HG03135 (cell line): ENCODE measurements around the gene KEL.

Experiments used
- ATAC-seq: cut with Tn5 transposase; IDR thresholded peaks from one replicate; pipeline ENCODE4 v1.9.1; 2021; ENCODE audit warnings: mild to moderate bottlenecking, moderate library complexity; ENCODE audit not compliant: unreplicated experiment

Gene KEL

DNA sequence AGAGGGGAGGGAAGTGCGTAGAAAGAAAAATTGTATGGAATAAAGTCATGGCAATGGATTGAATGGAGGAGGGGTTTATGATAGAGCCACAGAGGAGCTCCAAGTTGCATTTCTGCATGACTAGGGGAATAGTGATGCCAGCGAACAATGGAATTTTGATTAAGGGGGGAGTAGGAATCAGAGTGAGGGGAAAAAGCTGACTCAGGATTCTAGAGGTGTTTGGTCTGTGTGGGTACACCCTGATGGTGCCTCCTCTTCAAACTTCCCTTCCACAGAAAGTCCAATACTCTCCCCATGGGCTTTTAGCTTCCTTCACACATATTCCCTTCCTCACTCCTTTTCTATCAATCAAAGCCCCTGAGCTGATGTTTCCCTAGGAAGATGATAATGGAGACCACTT, 1.8 kb upstream of the KEL start:
- no peak for ATAC-seq

DNA sequence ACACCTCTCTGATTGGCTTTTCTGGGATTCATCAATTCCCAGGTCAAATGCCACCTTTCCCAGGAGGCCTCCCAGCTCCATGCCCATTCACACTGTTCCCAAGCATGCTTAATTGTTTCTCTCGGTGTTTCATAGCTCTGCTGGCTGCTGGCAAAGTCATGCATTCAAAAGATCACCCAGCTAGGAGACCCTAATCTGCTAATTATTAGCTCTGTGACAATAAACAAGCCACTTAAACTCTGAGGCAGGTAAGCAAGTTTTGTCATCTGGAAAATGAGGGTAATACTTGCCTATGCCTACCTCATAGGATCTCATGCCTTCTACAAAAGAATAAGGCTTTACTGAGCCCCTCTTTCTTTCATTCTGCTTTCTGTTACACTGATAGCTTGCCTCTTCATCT, 828 bp upstream of the KEL start:
- ATAC-seq: no peak

DNA sequence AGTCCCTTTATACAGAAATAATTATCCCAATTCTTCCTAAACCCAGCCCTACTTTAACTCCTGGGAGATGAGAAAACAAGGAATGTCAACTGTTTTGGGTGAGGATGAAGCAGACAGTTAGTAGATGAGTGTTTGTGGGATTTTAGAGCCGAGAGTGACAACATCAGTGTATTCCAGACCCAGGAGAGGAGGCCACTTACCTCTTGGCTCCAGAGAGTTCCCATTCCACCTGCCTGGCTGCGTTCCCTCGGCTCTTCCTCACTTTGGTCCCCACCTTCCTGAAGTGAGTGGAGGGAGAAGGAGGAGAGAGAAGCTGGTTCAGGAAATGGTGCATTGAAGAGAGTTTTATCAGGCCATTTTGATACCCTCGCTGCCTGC, 579 bp downstream of the KEL start:
- ATAC-seq: no peak

DNA sequence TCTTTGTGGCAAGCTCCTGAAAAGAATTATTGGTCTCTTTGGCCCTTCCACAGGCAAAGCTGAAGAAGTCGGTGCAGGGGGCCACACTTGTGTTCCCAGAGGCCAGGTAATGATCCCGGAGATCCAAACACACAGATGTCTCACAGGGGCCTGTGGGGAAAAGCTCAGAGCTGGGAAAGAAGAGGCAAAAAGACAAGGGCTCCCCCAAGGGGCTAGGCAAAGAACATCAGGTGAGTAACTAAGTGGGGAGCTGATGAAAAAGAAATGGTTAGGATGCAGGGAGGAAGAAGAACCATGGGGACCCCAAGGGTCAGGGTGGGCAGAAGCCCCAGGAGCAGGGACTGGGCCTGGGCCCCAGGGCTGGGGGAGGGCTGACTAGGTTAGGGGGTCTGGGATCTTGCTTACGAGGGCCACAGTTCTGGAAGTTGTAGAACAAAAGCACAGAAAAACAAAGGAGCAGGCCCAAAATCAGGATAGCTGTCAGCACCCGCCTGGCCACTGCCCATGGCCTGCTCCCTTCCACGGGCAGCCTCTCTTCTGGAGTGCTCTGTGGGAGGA, 1.1 kb downstream of the KEL start:
- ATAC-seq: no peak

DNA sequence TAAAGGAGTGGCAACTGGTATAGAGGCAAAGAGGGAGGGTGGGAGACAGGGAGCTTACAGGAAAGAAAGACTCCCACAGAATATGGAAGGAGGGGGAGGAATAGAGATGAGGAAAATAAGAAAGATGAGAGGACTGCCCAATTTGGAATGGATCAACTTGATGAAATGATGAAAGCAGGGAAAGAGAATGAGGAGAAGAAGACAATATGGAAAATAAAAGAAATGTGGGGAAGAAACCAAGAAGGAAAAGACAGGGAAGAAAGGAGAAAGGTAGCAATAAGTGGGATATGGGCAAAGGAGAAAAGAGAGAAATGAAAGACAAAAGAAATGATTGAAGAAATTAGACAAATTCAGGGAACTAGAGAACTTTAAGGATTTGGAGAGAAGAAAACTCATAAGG, 3.0 kb downstream of the KEL start:
- ATAC-seq: no peak

DNA sequence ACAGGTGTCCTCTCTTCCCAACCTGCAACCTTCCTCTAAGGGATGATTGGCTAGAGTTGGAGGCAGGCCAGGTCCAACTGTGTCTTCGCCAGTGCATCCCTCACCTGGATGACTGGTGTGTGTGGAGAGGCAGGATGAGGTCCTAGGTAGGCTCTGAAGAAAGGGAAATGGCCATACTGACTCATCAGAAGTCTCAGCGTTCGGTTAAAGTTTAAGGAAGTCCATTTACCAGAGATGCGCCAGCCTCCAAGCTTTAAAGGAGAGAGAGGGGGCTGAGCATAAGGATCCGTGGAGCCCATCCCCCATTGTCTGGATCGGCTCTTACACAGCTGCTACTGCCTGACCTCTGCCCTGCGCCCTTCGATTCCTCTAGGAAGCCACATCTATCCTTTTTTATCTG, 4.4 kb downstream of the KEL start:
- ATAC-seq: no peak

DNA sequence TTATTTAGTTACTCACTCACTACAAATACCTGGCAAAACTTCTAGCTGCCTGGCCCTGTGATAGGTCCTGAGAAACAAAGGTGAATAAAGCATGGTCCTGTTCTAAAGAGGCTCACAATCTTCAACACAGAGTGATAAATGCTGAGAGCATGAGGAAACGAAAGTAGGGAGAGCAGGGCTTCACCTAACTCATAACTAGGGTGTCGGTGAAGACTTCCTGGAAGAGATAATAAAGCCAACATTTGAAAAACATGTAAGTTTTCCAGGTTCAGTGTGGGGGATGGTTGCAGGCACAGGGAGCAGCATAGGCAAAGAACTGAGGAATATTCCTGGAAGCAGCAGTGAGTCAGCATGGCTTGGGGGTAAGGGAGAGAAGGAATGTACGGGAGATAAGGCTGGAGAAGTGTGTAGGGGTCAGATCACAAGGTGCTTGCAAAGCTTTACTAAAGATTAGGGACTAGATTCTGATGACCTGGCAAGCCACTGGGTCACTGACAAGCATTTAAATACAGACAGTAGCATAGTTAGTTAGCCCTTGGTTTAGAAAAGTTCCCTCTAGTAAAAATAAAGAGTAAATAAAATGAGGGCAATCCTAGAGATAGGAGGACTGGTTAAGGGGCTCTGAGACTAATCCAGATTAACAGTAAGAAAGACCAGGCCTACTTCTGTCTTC, 5.1 kb downstream of the KEL start:
- ATAC-seq: no peak

DNA sequence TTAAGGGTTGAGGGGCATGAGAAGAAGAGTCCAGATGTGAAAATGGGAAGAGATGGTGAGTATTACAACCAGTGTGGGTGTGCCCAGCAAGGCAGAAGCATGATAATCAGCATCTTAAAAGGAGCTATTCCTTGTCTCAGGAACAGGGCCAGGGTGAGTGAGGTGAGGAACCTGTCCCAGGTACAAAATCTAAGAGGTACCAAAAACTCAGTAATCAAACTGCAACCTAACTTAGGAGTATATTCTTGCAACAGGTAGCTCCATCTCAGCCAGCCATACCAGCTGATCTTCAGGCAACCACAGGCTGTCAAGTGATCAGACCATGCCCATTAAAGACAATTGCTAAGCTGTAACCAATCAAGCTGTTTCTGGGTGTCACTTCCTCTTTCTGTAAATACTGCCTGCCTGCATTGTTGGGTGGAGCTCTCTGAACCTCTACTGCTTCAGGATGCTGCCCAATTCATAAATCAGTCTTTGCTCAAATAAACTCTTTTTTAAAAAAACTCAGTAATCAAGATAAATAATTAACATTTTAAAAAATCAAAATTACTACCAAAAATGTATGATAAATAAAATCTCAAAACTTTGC, 7.4 kb downstream of the KEL start:
- peak; percentile 79 for ATAC-seq

DNA sequence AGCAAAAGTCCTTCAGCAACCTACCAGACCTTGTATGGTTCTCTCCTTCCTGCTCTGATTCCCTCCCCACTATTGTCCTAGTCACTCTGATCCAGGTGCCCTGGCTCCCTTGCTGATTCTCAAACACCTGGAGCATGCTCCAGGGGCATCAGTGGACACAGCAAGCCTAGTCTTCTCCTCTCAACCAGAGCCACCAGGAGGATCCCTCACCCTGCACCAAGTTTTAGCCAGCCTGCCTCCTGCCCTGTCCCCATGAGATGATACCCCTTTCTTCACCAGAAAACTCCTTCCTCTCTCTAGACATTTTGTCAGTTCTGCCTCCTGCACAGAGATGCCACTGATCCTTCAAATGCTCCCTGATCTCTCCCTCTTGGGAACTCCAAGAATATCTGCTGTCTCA, 11.9 kb downstream of the KEL start:
- ATAC-seq: no peak

DNA sequence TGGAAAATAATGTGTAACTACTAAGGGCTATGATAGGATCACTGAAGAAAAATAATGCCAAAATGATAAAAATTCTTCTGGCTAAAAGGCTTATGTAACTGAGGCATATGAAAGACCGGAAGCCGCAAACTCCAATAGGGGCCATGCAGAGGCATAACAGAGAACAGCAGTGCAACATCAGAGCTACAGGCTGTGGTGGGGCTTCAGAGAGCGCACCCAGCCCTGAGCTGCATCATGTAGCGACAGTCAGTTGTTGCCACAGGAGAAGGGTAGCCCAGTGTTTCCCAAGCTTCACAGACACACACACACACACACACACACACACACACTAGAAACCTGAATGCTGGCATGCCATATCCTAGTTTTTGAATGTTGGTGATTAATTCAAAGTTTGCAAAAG, 13.6 kb downstream of the KEL start:
- no peak for ATAC-seq

DNA sequence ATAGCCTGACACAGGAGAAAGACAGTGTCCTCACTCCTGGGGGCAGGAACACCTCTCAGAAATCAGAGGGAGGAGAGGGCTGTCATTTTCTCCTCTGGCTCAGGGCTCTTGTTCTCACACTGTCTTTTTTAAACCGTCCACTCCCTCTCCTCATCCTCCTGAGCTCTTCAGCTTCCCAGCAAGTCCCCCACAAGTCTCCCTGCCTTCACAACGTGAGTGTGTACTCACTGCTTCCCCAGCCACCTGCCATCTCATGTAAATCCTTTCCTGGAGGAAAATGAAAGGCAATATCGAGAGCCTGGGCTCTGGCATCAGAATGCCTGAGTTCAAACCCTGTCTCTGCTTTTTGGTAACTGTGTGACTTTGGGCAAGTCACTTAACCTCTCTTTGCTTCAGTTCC, 17.2 kb downstream of the KEL start:
- no peak for ATAC-seq

DNA sequence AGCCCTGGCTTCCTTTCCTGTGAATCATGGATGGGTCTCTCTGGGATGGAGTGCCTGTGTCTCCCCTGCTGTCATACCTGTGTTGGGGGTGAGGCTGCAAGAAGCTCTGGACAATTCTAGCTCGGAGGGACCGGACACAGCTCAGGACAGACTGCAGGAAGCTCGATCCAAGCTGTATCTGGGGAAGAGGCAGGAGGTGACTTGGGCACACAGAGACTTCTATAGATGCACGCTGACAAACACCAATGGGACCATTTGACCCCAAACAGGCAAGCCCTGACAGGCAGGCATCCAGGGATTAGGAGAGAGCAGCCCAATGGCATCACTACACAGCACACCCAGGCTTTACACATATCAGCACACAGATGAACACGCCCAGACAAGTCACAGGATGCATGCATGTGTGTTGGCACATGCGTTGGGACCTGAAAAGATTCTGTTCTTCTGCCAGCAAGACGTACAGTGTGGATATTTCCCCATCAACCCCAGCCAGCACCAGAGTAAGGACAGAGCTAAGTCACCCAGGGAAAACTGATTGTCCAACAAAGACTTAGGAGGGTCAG, 18.4 kb downstream of the KEL start:
- no peak for ATAC-seq

DNA sequence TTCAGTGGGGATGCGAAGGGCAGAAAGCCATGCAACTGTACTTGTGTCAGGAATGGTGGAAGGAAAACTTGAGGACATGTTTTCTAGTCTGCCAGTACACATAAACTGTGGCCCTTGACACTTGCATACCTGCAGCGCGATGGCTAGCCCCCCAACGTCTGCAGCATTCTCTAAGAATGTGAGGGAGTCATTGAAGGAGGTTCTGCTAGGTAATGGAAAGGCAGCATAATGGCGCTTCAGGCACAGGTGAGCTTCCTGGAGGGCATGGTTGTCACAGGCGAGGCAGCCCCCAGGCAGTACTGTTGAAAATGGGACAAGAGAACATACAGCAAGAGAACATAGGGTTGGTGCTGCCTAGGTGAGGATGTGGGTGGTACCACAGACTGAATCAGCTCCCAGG, 19.4 kb downstream of the KEL start:
- ATAC-seq: no peak

DNA sequence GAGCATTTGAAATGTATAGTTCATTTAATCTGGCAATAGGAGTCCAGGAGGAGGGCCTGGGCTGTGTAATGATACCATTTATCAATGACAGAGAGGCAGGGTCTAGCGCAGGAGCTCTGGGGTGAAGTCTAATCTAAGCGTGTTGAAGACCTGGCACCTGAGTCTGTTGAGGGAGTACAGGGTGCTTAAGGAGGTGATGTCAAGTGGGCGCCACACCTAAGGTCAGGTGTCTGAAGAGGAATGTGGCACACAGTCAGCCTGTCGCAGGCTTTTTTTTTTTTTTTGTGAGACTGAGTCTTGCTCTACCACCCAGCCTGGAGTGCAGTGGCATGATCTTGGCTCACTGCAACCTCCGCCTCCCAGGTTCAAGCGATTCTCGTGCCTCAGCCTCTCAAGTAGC, 20.6 kb downstream of the KEL start:
- no peak for ATAC-seq

DNA sequence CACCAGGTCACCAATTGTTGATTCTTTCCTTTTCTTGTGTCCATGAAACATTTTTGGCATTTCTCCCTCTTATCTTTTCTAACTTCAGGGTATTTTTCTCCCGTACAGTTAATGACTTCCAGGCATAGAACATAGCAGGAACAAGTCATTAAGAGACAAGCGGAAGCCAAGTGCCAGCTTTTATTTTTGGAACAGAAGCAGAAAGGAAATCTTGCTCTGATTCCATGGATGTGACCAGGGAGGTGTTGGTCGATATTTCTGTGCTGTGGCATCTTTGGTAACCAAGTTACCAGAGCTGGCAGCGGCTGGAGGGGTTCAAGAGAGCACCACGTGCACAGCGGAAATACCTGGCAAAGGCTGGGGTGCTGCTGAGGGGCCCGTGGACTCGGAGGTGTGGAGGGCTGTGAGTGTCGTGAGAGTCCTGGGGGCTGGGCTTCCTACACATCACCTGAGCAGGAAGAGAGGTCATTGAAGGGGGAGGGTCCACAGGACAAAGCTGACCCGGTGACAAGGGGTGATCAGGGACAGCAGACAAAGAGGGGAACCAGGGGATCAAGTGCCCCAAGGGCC, 21.1 kb downstream of the KEL start:
- no peak for ATAC-seq

DNA sequence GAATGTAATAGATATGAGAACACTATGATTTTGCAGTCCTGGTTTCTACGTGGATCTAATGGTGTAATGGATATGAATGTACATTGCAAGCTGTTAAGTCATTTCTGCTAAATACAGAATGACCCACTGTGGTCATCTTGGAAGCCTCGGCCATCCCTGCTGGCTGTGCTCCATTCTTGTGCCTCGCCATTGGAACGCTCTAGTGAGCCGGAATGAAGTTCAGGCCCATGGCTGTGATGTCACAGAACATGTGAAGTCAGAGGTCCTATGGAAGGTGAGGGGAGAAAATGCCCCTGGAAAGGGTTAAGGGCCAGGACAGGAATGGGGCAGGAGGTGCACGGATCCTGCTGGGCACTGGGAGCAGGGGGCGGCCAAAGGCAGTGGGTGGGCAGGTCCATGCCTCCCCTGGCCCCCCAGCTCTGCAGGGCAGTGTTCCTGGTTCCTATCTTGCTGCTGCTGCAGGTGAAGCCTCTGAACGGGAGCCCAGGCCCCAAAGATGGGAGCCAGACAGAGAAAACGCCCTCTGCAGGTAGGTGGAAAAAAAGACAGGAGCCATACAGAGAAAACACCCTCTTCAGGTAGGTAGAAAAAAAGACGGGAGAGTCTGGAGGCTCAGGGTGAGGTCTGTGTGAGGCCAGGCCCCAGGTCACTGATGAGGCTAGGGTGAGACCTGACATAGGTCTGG, 22.8 kb downstream of the KEL start, which contains the start of gene LLCFC1:
Gene LLCFC1, plus strand, starts transcription at position 259 of the 685 bp plus-strand sequence. Its CDS starts 138 bp downstream, at position 397.
- ATAC-seq: no peak

DNA sequence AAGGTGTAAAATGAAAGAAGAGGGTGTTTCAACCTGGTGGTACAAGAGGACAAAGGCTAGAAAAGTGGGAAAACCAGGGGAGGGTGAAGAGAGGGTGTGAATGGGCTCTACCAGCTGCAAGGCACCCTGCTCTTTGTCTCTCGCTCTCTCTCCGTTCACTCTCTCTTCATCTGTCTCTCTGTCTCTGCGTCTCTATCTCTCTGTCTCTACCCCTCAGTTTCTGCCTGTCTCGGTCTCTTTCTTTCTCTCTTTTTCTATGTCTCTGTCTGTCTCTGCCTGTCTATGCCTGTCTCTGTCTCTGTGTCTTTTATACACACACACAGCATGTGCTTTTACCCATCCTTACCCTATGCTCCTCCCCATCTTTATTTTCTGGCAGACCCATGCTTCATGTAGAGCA, 23.6 kb downstream of the KEL start:
- no peak for ATAC-seq

DNA sequence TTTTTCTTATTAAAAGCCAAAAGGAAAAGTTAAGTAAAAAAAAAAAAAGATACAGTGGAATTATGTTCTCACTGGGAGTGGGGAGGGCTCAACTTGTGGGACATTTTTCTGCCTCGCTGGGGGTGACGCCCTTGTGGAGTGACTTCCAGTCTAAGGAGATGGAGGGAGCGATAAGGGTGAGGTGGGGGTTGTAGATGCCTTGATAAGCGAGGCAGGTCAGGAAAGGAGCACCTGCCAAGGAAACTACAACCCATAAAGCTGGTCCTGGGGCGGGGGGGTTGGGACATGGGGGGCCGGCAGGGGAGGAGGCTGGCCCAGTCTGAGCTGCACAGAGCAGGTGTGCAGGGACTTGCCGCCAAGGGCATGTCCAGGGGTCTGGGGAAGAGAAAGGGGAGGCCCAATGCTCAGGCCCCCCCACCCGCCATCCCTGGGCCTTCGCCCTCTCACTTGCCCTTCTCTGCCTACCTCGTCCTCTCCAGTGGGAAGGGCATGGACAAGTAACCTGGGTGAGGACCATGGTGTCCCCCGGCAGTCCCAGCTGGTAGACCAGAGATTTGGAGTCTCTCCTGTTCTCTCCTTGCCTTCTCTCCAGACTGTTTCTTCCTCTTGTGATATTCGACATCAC, 26.1 kb downstream of the KEL start:
- ATAC-seq: no peak

DNA sequence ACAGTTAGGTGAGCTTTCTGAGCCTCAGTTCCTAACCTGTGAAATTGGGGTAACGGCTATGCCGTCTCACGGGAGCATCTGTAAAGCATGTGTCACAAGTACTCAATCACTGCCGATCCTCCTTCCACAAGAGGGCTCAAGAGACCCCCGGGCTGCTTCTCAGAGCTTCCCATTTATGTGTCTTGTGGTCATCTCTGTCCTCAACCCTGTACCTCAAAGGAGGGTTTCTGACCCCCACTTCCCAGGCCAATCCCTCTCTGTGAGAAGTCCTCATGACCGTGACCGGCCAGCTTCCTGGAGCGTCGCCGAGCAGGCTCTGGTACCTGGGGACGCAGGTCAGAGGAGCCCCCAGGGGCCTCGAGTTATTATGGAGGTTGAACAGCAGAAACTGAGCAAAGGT, 28.1 kb downstream of the KEL start:
- ATAC-seq: no peak

DNA sequence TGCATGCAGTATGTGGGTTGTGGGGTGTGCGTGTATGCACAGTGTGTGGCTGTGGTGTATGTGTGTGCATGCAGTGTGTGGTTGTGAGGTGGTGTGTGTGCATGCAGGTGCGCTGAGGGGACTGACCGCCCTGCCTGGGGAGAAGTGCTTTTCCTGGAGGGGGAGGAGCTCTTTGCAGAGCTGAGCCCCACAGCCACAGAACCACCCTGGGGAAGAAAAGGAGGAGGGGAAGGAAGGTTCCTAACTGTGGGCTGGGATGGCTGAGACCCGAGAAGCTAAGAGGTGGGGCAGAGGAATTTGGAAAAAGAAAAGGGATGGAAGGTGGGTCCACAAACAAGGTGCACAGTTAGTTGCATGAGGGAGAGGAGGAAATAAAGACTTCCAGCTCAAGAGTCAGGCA, 28.5 kb downstream of the KEL start, which contains the start of gene TRPV5:
Gene TRPV5, minus strand, starts transcription at position 123 of the 400 bp plus-strand sequence. CDS start 287 bp downstream, outside the sequence.
- no peak for ATAC-seq

DNA sequence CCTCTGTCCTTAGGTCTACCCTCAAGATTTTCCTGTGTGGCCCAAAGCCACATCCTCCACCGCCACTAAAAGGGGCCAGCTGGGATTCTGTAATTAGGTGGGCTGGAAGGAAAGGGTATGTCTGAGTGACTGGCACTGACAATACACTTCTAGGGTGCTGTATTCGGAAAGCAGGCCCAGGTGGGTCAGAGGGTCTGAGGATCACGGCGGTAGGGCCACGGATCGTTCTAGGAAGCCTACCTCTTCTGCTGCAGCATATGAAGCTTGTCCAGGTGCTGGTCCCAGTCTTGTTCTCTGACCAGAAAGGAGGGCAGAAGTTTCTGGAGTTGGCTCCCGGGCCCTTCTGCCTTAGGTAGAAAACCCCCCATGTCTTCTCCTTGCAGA, 29.1 kb downstream of the KEL start:
- ATAC-seq: no peak
